Astrocyte (in vitro differentiated cells and primary cell): ENCODE measurements around the gene TRRAP.

Source experiments
- EZH2 ChIP-seq: IDR thresholded peaks from 2 replicates; pipeline ENCODE4 v1.6.1; 2012; ENCODE audit warnings: mild to moderate bottlenecking, low read length, inconsistent platforms; ENCODE audit not compliant: insufficient read depth
- TF ChIP-seq, protein P1 (sequence below): IDR thresholded peaks from 2 replicates; pipeline ENCODE4 v1.5.1; 2011; ENCODE audit warnings: low read depth, mild to moderate bottlenecking, inconsistent platforms, low read length, moderate library complexity; ENCODE audit not compliant: insufficient read depth

DNA sequence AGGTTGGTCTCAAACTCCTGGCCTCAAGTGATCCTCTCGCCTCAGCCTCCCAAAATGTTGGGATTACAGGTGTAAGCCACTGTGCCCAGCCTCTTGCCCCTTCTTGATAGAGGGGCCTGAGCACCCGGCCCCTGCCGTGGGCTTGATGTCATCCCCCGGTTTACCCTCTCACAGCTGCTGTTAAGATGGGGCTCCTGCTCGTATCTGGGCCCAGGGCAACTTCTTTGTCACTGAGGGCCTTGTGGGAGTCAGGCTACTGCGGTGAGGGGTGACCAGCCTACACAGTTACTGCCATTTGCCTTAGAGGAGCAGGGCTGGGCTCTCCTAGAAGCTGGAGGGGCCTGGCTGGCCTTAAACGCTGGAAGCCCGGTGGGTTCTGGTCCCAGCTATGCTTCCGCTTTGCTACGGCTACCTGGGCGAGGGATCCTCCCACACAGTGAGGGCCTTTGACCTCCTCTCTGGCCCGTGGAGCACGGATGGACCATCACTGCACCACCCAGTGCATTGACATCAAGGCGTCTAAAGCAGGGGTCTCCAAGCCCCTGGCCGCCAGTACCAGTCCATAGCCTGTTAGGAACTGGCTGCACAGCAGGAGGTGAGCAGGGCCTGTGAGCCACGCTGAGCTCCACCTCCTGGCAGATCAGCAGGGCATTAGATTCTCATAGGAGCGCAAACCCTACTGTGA is 7.4 kb upstream of the TRRAP start:
- TF ChIP-seq, protein P1, sequence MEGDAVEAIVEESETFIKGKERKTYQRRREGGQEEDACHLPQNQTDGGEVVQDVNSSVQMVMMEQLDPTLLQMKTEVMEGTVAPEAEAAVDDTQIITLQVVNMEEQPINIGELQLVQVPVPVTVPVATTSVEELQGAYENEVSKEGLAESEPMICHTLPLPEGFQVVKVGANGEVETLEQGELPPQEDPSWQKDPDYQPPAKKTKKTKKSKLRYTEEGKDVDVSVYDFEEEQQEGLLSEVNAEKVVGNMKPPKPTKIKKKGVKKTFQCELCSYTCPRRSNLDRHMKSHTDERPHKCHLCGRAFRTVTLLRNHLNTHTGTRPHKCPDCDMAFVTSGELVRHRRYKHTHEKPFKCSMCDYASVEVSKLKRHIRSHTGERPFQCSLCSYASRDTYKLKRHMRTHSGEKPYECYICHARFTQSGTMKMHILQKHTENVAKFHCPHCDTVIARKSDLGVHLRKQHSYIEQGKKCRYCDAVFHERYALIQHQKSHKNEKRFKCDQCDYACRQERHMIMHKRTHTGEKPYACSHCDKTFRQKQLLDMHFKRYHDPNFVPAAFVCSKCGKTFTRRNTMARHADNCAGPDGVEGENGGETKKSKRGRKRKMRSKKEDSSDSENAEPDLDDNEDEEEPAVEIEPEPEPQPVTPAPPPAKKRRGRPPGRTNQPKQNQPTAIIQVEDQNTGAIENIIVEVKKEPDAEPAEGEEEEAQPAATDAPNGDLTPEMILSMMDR, result no peak
- no peak for TF ChIP-seq EZH2
